Suppressor macrophage treated with lipopolysaccharide for 1 hour (primary cell): ENCODE measurements around the gene NACA.
A peak's percentile ranks its signal among the peaks of the same experiment; 100 is the strongest.
"Not testable (repeated sequence)": the region's sequence is repeated elsewhere in the genome, so short reads cannot be mapped to it uniquely, and the experiment has no call there.

ENCODE experiments used
- DNase-seq, 3 donors: peaks; one replicate each; pipeline ENCODE4 v3.0.0-alpha.2; 2020 to 2022

Gene NACA

GRCh38 chr12:56724972-56725722 is at the start of gene NACA:
TSS of gene NACA (minus strand) at chr12:56725299. CDS start at chr12:56724521, 778 bp downstream.
- DNase-seq: peak; percentile 99 to 100 (median 99)

- DNase-seq: no peak
Observed at GRCh38 chr12:56773113-56773512, 48.0 kb upstream of the NACA start.

GRCh38 chr12:56772625-56773024 is 47.5 kb upstream of the NACA start:
- DNase-seq: no peak

- DNase-seq: no peak
Observed at GRCh38 chr12:56769868-56770267, 44.8 kb upstream of the NACA start.

- DNase-seq: no peak
Observed at GRCh38 chr12:56768424-56768823, 43.3 kb upstream of the NACA start.

- peak; percentile 75 to 84 (median 78) for DNase-seq
Observed at GRCh38 chr12:56766535-56766934, 41.4 kb upstream of the NACA start.

GRCh38 chr12:56763753-56764657 is 38.9 kb upstream of the NACA start:
- no peak for DNase-seq

- no peak for DNase-seq
Observed at GRCh38 chr12:56761812-56762211, 36.7 kb upstream of the NACA start.

- DNase-seq: no peak
Observed at GRCh38 chr12:56760460-56760859, 35.4 kb upstream of the NACA start.

- no peak for DNase-seq
Observed at GRCh38 chr12:56759263-56759908, 34.3 kb upstream of the NACA start.

GRCh38 chr12:56758728-56759262 is 33.7 kb upstream of the NACA start:
- peak in 2 of 3 donors; percentile 30 to 53 for DNase-seq

- DNase-seq: not testable (repeated sequence)
Observed at GRCh38 chr12:56757971-56758370, 32.9 kb upstream of the NACA start.

- no peak for DNase-seq
Observed at GRCh38 chr12:56753566-56753965, 28.5 kb upstream of the NACA start.

GRCh38 chr12:56751712-56752598 is 26.9 kb upstream of the NACA start, which contains the start of gene PRIM1:
TSS of gene PRIM1 (minus strand) at chr12:56752323. CDS start at chr12:56752298, 25 bp downstream.
- DNase-seq: peak; percentile 93 to 96 (median 94)

GRCh38 chr12:56750596-56750995 is 25.5 kb upstream of the NACA start:
- peak; percentile 27 to 65 (median 42) for DNase-seq

GRCh38 chr12:56749853-56750252 is 24.8 kb upstream of the NACA start:
- DNase-seq: no peak

GRCh38 chr12:56749359-56749758 is 24.3 kb upstream of the NACA start:
- peak; percentile 44 to 74 (median 59) for DNase-seq

GRCh38 chr12:56728139-56728861 is 3.2 kb upstream of the NACA start:
- no peak for DNase-seq

- not testable (repeated sequence) for DNase-seq
Observed at GRCh38 chr12:56726196-56726675, 1.1 kb upstream of the NACA start.

- no peak for DNase-seq
Observed at GRCh38 chr12:56725723-56726102, 614 bp upstream of the NACA start.

- no peak for DNase-seq
Observed at GRCh38 chr12:56724701-56724971, 463 bp downstream of the NACA start.
